Measurements from ENCODE around the gene AMMECR1L.
"Not testable (repeated sequence)": the region's sequence is repeated elsewhere in the genome, so short reads cannot be mapped to it uniquely, and the experiment has no call there.

DNA sequence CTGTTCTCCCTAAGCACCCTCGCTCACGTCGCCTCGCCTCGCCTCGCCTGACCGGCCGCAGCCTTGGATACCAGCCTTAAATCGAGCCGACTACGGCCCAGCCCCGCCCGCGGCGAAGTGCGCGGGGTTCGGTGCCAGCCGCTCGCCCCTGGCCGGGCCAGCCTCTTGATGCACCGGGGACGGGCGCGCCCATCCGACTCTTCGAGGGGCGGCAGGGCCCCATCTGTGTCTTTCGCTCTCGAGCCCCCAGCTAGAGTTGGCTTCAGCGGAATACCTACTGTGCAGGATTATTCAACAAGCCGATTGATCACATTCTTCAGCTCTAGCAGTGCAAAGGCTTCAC is 808 bp upstream of the AMMECR1L start:
- TF ChIP-seq, protein P1, sequence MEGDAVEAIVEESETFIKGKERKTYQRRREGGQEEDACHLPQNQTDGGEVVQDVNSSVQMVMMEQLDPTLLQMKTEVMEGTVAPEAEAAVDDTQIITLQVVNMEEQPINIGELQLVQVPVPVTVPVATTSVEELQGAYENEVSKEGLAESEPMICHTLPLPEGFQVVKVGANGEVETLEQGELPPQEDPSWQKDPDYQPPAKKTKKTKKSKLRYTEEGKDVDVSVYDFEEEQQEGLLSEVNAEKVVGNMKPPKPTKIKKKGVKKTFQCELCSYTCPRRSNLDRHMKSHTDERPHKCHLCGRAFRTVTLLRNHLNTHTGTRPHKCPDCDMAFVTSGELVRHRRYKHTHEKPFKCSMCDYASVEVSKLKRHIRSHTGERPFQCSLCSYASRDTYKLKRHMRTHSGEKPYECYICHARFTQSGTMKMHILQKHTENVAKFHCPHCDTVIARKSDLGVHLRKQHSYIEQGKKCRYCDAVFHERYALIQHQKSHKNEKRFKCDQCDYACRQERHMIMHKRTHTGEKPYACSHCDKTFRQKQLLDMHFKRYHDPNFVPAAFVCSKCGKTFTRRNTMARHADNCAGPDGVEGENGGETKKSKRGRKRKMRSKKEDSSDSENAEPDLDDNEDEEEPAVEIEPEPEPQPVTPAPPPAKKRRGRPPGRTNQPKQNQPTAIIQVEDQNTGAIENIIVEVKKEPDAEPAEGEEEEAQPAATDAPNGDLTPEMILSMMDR (conservative IDR thresholded peaks at IDR 0.05; ENCODE audit: low read depth, low read length), result not testable (repeated sequence)
- TF ChIP-seq EZH2 (IDR thresholded peaks at IDR 0.05; ENCODE audit: borderline replicate concordance, low read depth, low read length, poor library complexity, severe bottlenecking), result not testable (repeated sequence)
